Measurements from ENCODE around the gene RPS15. TPM values are rescaled to one million over a fixed set of nuclear protein-coding genes. Genes with fewer than 3 reads are reported as not detected.

The RPS15 gene
- total and polyA plus RNA-seq, 4 experiments from 2014 or later: 1,715 to 2,757 (median 2,201) TPM

- no peak overlapping the region for H3K4me3 ChIP-seq (ENCODE audit: low read length in 2 of 2)
- H3K4me3 Mint-ChIP-seq: peak overlapping the region in 5 of 8 donors; percentile 38 to 67 (median 51)
- H3K27ac Mint-ChIP-seq: no peak overlapping the region
- intact Hi-C loops (cut with micrococcal nuclease): no loop called here
- DNase-seq: no peak
- no peaks in the 10 kb centered on the region for H3K36me3 Mint-ChIP-seq
- no peaks in the 10 kb centered on the region for H3K9me3 Mint-ChIP-seq
- no peak overlapping the region for H3K27ac ChIP-seq (ENCODE audit: low read depth, low read length)
- ChIA-PET CTCF (ENCODE audit: partially characterized antibody) (no interaction called here), POLR2A (ENCODE audit: partially characterized antibody) (interaction anchor here (0.7 to 2.0 kb wide), 7 partner anchors 9 to 60 kb away, joined by 3 to 8 read pairs (median 4); partner anchors contain the start of gene REEP6)
- peaks cover 3 to 21% (median 8%) of the 10 kb centered on the region in 4 donors for H3K4me1 Mint-ChIP-seq
- no peaks in the 10 kb centered on the region for H3K9me3 ChIP-seq (ENCODE audit: control insufficient read depth in 1 of 2, low read length in 2 of 2)
- no peaks in the 10 kb centered on the region for H3K36me3 ChIP-seq (ENCODE audit: insufficient read depth, low read length)
- peaks cover 0 to 1% of the 10 kb centered on the region in 2 donors for H3K27me3 Mint-ChIP-seq
- peaks cover 54% of the 10 kb centered on the region for H3K4me1 ChIP-seq (ENCODE audit: insufficient read depth, low read length)
- H3K27me3 ChIP-seq (ENCODE audit: insufficient read depth, low read length): no peaks in the 10 kb centered on the region
These were observed 30.2 kb downstream of the RPS15 start for GRCh38 chr19:1468274-1468820.

GRCh38 chr19:1468821-1469254 lies 30.6 kb downstream of the RPS15 start:
- peaks cover 3 to 21% (median 8%) of the 10 kb centered on the region in 4 donors for H3K4me1 Mint-ChIP-seq
- intact Hi-C loops (cut with micrococcal nuclease): no loop called here
- H3K27me3 ChIP-seq (ENCODE audit: insufficient read depth, low read length): no peaks in the 10 kb centered on the region
- H3K36me3 Mint-ChIP-seq: no peaks in the 10 kb centered on the region
- peaks cover 54% of the 10 kb centered on the region for H3K4me1 ChIP-seq (ENCODE audit: insufficient read depth, low read length)
- POLR2A ChIA-PET (ENCODE audit: partially characterized antibody): interaction anchor here (0.7 to 2.0 kb wide), 7 partner anchors 9 to 60 kb away, joined by 3 to 8 read pairs (median 4); partner anchors contain the start of gene REEP6
- no peaks in the 10 kb centered on the region for H3K9me3 Mint-ChIP-seq
- H3K27ac ChIP-seq (ENCODE audit: low read depth, low read length): no peak overlapping the region
- H3K27ac Mint-ChIP-seq: no peak overlapping the region
- peaks cover 0 to 1% of the 10 kb centered on the region in 2 donors for H3K27me3 Mint-ChIP-seq
- H3K9me3 ChIP-seq (ENCODE audit: control insufficient read depth in 1 of 2, low read length in 2 of 2): no peaks in the 10 kb centered on the region
- no peaks in the 10 kb centered on the region for H3K36me3 ChIP-seq (ENCODE audit: insufficient read depth, low read length)
- peak overlapping the region in 6 of 8 donors; percentile 7 to 52 (median 44) for H3K4me3 Mint-ChIP-seq
- no peak for DNase-seq
- H3K4me3 ChIP-seq (ENCODE audit: low read length in 2 of 2): no peak overlapping the region
- CTCF ChIA-PET (ENCODE audit: partially characterized antibody): no interaction called here

GRCh38 chr19:1469255-1470054 lies 31.3 kb downstream of the RPS15 start:
- H3K27me3 ChIP-seq (ENCODE audit: insufficient read depth, low read length): no peaks in the 10 kb centered on the region
- Mint-ChIP-seq H3K27ac (peak overlapping the region in 1 of 7 donors; percentile 58), H3K36me3 (no peaks in the 10 kb centered on the region), H3K4me3 (no peak overlapping the region), H3K4me1 (peaks cover 3 to 21% (median 8%) of the 10 kb centered on the region in 4 donors), H3K9me3 (no peaks in the 10 kb centered on the region), H3K27me3 (peaks cover 0 to 1% of the 10 kb centered on the region in 2 donors)
- ChIA-PET CTCF (ENCODE audit: partially characterized antibody) (interaction anchor here (2.6 kb wide), 1 partner anchor 24 kb away, joined by 9 read pairs; no protein-coding TSS in a partner anchor), POLR2A (ENCODE audit: partially characterized antibody) (interaction anchor here (0.7 to 3.1 kb wide), 8 partner anchors 8 to 200 kb away, joined by 3 to 11 read pairs (median 4); partner anchors contain the start of genes CIRBP and REEP6)
- H3K27ac ChIP-seq (ENCODE audit: low read depth, low read length): no peak overlapping the region
- peak in 4 of 5 donors; percentile 4 to 45 (median 29) for DNase-seq
- peaks cover 54% of the 10 kb centered on the region for H3K4me1 ChIP-seq (ENCODE audit: insufficient read depth, low read length)
- no peaks in the 10 kb centered on the region for H3K9me3 ChIP-seq (ENCODE audit: control insufficient read depth in 1 of 2, low read length in 2 of 2)
- intact Hi-C loops (cut with micrococcal nuclease): loop anchor here (1.0 to 2.0 kb wide), 3 partner anchors 10 to 45 kb away; partner anchors contain the start of gene C19orf25
- no peaks in the 10 kb centered on the region for H3K36me3 ChIP-seq (ENCODE audit: insufficient read depth, low read length)
- H3K4me3 ChIP-seq (ENCODE audit: low read length in 2 of 2): peak overlapping the region in 1 of 2 donors; percentile 58

GRCh38 chr19:1470055-1470304 lies 31.8 kb downstream of the RPS15 start:
- peaks cover 54% of the 10 kb centered on the region for H3K4me1 ChIP-seq (ENCODE audit: insufficient read depth, low read length)
- Mint-ChIP-seq H3K4me1 (peaks cover 3 to 21% (median 8%) of the 10 kb centered on the region in 4 donors), H3K9me3 (no peaks in the 10 kb centered on the region), H3K27ac (peak overlapping the region in 1 of 7 donors; percentile 58), H3K36me3 (no peaks in the 10 kb centered on the region), H3K4me3 (peak overlapping the region; percentile 67 to 83 (median 77)), H3K27me3 (peaks cover 0 to 1% of the 10 kb centered on the region in 2 donors)
- no peaks in the 10 kb centered on the region for H3K9me3 ChIP-seq (ENCODE audit: control insufficient read depth in 1 of 2, low read length in 2 of 2)
- no peaks in the 10 kb centered on the region for H3K36me3 ChIP-seq (ENCODE audit: insufficient read depth, low read length)
- intact Hi-C loops (cut with micrococcal nuclease): loop anchor here (1.0 to 2.0 kb wide), 3 partner anchors 9 to 45 kb away; partner anchors contain the start of gene C19orf25
- H3K27me3 ChIP-seq (ENCODE audit: insufficient read depth, low read length): no peaks in the 10 kb centered on the region
- no peak for DNase-seq
- POLR2A ChIA-PET (ENCODE audit: partially characterized antibody): interaction anchor here (0.9 to 3.1 kb wide), 6 partner anchors 9 to 201 kb away, joined by 3 to 12 read pairs (median 4); partner anchors contain the start of genes C19orf25, CIRBP, PCSK4 and REEP6
- CTCF ChIA-PET (ENCODE audit: partially characterized antibody): interaction anchor here (2.6 kb wide), 1 partner anchor 25 kb away, joined by 9 read pairs; no protein-coding TSS in a partner anchor
- no peak overlapping the region for H3K27ac ChIP-seq (ENCODE audit: low read depth, low read length)
- H3K4me3 ChIP-seq (ENCODE audit: low read length in 2 of 2): peak overlapping the region in 1 of 2 donors; percentile 58

- no peaks in the 10 kb centered on the region for H3K36me3 ChIP-seq (ENCODE audit: insufficient read depth, low read length)
- no peaks in the 10 kb centered on the region for H3K9me3 ChIP-seq (ENCODE audit: control insufficient read depth in 1 of 2, low read length in 2 of 2)
- CTCF ChIA-PET (ENCODE audit: partially characterized antibody): interaction anchor here (1.1 to 2.6 kb wide), 2 partner anchors 25 to 35 kb away, joined by 3 to 9 read pairs; no protein-coding TSS in a partner anchor
- peak overlapping the region; percentile 67 to 83 (median 77) for H3K4me3 Mint-ChIP-seq
- H3K4me3 ChIP-seq (ENCODE audit: low read length in 2 of 2): peak overlapping the region; percentile 57 to 58
- no peaks in the 10 kb centered on the region for H3K27me3 ChIP-seq (ENCODE audit: insufficient read depth, low read length)
- H3K4me1 Mint-ChIP-seq: peaks cover 3 to 21% (median 8%) of the 10 kb centered on the region in 4 donors
- intact Hi-C loops (cut with micrococcal nuclease): loop anchor here (1.0 to 2.0 kb wide), 3 partner anchors 9 to 44 kb away; partner anchors contain the start of gene C19orf25
- H3K36me3 Mint-ChIP-seq: no peaks in the 10 kb centered on the region
- H3K4me1 ChIP-seq (ENCODE audit: insufficient read depth, low read length): peaks cover 54% of the 10 kb centered on the region
- POLR2A ChIA-PET (ENCODE audit: partially characterized antibody): interaction anchor here (0.6 to 3.1 kb wide), 8 partner anchors 8 to 201 kb away, joined by 3 to 12 read pairs (median 4); partner anchors contain the start of genes C19orf25, CIRBP, PCSK4 and REEP6
- peak; percentile 66 to 80 (median 70) for DNase-seq
- H3K27me3 Mint-ChIP-seq: peaks cover 0 to 1% of the 10 kb centered on the region in 2 donors
- no peak overlapping the region for H3K27ac ChIP-seq (ENCODE audit: low read depth, low read length)
- peak overlapping the region in 1 of 7 donors; percentile 58 for H3K27ac Mint-ChIP-seq
- no peaks in the 10 kb centered on the region for H3K9me3 Mint-ChIP-seq
These were observed 32.3 kb downstream of the RPS15 start for GRCh38 chr19:1470305-1471009.

GRCh38 chr19:1471010-1471514 lies 32.9 kb downstream of the RPS15 start:
- H3K36me3 Mint-ChIP-seq: no peaks in the 10 kb centered on the region
- no peak overlapping the region for H3K27ac Mint-ChIP-seq
- Histone ChIP-seq H3K27ac (ENCODE audit: low read depth, low read length) (no peak overlapping the region), H3K4me3 (ENCODE audit: low read length in 2 of 2) (peak overlapping the region; percentile 57 to 58), H3K36me3 (ENCODE audit: insufficient read depth, low read length) (no peaks in the 10 kb centered on the region), H3K4me1 (ENCODE audit: insufficient read depth, low read length) (peaks cover 48% of the 10 kb centered on the region), H3K27me3 (ENCODE audit: insufficient read depth, low read length) (no peaks in the 10 kb centered on the region), H3K9me3 (ENCODE audit: control insufficient read depth in 1 of 2, low read length in 2 of 2) (no peaks in the 10 kb centered on the region)
- intact Hi-C loops (cut with micrococcal nuclease): loop anchor here (2.0 kb wide), 2 partner anchors 26 to 44 kb away; no protein-coding TSS in a partner anchor
- peaks cover 3 to 23% (median 8%) of the 10 kb centered on the region in 4 donors for H3K4me1 Mint-ChIP-seq
- no peaks in the 10 kb centered on the region for H3K9me3 Mint-ChIP-seq
- peaks cover 0 to 1% of the 10 kb centered on the region in 2 donors for H3K27me3 Mint-ChIP-seq
- H3K4me3 Mint-ChIP-seq: peak overlapping the region; percentile 53 to 84 (median 74)
- ChIA-PET POLR2A (ENCODE audit: partially characterized antibody) (interaction anchor here (0.6 to 3.1 kb wide), 9 partner anchors 8 to 202 kb away, joined by 3 to 12 read pairs (median 4); partner anchors contain the start of genes C19orf25, CIRBP, PCSK4 and REEP6), CTCF (ENCODE audit: partially characterized antibody) (interaction anchor here (0.9 to 2.6 kb wide), 4 partner anchors 26 to 62 kb away, joined by 3 to 9 read pairs (median 3); no protein-coding TSS in a partner anchor)
- DNase-seq: no peak
